RWPE1 (cell line): ENCODE measurements around the gene PRND.

Experiments used
- CTCF ChIA-PET: fragments of 350-600 bp; sonication (Branson Sonifier 250); formaldehyde crosslinking; extraction: SDS; loops from one replicate; lab custom pipeline; 2021; lab: Yijun Ruan, JAX
- POLR2A ChIA-PET: fragments of 400-600 bp; formaldehyde crosslinking; extraction: SDS; loops from one replicate; lab custom pipeline; 2020; ENCODE audit warnings: antibody characterized with exemption; ENCODE audit not compliant: low non-redundant PET; lab: Yijun Ruan, JAX
- DNase-seq: peaks from one replicate; pipeline ENCODE4 v3.0.0; 2012; ENCODE audit warnings: low spot score
- H3K27ac ChIP-seq: fragments of 450-650 bp; 2 replicates; pipeline ENCODE4 v1.5.1; 2017
- TF ChIP-seq, protein P1 (sequence below): fragments of 450-650 bp; conservative IDR thresholded peaks from 2 replicates; pipeline ENCODE4 v1.5.1; 2017; ENCODE audit warnings: low read depth, mild to moderate bottlenecking

PRND gene

DNA sequence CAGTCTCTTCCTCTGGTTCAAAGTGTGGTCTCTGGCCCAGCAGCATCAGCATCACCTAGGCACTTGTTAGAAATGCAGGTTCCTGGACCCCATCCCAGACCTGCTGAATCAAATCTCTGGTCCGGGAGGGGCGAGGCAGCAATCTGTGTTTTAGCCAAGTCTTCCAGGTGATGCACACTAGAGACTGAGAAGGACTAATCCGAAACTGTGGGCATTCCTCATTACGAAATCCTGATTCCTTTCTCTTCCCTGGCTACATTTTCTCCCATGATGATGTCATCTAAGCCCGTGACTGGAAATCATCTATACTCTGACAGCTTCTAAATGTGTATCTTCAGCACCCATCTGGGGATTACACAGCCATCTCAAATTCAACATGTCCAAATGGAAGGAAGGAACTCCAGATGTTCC is 39.7 kb upstream of the PRND start:
- ChIA-PET CTCF (no interaction called here), POLR2A (interaction anchor here (0.6 kb wide), 1 partner anchor 927 kb away, joined by 6 read pairs; no protein-coding TSS in a partner anchor)

DNA sequence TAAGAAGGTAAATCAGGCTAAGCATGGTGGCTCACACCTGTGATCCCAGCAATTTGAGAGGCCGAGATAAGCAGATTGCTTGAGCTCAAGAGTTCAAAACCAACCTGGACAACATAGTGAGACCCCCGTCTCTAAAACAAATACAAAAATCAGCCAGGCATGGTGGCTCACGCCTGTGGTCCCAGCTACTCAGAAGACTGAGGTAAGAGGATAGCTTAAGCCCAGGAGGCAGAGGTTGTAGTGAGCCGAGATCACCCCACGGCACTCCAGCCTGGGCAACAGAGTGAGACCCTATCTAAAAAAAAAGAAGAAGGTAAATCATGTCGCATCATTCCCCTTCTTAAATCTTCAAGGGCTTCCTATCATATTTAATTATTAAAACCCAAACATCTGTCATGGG is 39.0 kb upstream of the PRND start:
- H3K27ac ChIP-seq: peak overlapping the region; percentile 50
- POLR2A ChIA-PET: no interaction called here
- DNase-seq: no peak
- CTCF ChIA-PET: no interaction called here
- TF ChIP-seq, protein P1, sequence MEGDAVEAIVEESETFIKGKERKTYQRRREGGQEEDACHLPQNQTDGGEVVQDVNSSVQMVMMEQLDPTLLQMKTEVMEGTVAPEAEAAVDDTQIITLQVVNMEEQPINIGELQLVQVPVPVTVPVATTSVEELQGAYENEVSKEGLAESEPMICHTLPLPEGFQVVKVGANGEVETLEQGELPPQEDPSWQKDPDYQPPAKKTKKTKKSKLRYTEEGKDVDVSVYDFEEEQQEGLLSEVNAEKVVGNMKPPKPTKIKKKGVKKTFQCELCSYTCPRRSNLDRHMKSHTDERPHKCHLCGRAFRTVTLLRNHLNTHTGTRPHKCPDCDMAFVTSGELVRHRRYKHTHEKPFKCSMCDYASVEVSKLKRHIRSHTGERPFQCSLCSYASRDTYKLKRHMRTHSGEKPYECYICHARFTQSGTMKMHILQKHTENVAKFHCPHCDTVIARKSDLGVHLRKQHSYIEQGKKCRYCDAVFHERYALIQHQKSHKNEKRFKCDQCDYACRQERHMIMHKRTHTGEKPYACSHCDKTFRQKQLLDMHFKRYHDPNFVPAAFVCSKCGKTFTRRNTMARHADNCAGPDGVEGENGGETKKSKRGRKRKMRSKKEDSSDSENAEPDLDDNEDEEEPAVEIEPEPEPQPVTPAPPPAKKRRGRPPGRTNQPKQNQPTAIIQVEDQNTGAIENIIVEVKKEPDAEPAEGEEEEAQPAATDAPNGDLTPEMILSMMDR: no peak

More for the DNA sequence above, 39.7 kb upstream of the PRND start:
- H3K27ac ChIP-seq: peak overlapping the region; percentile 63
- peak; percentile 69 for DNase-seq
- TF ChIP-seq, protein P1: no peak

DNA sequence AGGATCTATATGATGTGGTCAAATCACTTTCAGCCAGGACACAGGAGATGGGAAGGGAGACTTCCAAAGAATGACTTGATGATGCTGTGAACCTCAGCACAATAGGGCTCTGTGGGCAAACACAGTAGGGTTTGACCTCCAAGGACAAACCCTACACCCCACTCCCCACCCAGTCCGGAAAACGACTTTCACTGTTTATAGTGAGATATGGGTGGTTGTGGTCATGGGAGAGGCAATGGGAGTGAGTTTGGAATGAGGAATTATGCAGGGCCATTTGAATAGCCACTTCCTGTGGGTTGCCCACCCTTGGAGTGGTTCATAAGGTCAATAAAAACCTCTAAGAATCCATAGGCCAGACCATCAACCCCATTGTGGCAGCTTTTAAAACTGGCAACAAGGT is 38.4 kb upstream of the PRND start:
- no peak for DNase-seq
- ChIA-PET POLR2A (no interaction called here), CTCF (no interaction called here)
- TF ChIP-seq, protein P1: no peak
- no peak overlapping the region for H3K27ac ChIP-seq

DNA sequence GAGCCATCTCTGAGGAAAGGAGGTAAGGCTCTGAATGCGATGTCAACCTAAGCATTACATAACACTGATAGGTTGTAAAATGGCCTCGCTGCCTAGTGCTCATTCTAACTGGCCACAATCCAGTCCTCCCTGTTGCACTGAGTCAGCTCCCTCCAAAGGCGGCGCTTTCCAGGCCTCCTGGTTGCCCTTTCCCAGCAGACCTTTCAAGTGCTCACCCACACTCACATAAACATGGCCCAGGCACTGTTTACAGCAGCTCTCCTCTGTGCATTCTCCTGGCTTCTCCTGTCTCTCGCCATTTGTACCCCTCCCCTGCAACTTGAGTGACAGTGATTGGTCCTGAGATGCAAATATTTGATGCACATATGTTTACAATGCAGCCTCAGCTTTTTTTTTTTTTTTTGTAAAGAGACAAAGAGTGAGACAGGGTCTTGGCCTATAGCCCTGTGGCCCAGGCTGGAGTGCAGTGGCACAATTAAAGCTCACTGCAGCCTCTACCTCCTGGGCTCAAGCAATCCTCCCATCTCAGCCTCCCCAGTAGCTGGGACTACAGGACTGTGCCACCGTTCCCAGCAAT is 36.8 kb upstream of the PRND start:
- TF ChIP-seq, protein P1: no peak
- ChIA-PET POLR2A (no interaction called here), CTCF (interaction anchor here (0.6 to 0.7 kb wide), 2 partner anchors 12 to 692 kb away, joined by 3 to 4 read pairs; no protein-coding TSS in a partner anchor)
- H3K27ac ChIP-seq: peak overlapping the region; percentile 98
- no peak for DNase-seq

DNA sequence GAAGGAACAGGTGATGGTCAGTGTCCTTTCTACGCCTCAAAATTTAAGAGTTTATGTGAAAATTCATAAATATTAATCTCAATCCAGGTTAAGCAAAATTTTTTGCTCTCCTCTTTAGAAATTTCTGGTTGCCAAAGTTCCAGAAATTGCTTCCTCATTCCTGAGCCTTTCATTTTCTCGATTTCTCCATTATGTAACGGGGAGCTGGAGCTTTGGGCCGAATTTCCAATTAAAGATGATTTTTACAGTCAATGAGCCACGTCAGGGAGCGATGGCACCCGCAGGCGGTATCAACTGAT is 35.8 kb upstream of the PRND start:
- CTCF ChIA-PET: no interaction called here
- TF ChIP-seq, protein P1: no peak
- POLR2A ChIA-PET: no interaction called here
- DNase-seq: no peak
- H3K27ac ChIP-seq: peak overlapping the region; percentile 98

DNA sequence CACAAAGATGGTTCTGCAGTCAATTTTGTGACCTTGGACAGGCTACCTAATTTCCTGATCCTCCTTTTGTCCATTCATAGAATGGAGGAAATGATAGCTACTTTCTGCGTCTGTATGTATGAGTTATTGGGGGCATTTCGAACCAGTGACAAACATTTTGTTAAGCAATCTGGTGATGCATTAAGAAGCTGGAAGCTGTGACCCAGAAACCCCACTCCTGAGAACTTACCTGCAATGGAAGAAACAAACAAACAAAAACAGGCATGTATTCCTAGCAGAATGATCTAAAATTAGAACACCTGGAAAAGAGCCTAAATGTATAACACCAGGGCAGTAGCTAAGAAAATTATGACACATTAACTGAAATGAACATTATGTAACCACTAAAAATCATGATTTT is 33.4 kb upstream of the PRND start:
- POLR2A ChIA-PET: no interaction called here

More for the DNA sequence above, 33.4 kb upstream of the PRND start:
- H3K27ac ChIP-seq: no peak overlapping the region
- no peak for DNase-seq
- CTCF ChIA-PET: no interaction called here
- TF ChIP-seq, protein P1: no peak
